ENCODE measurements around the gene ASF1B.
A peak's percentile ranks its signal among the peaks of the same experiment; 100 is the strongest.

- TF ChIP-seq CTCF (IDR thresholded peaks at IDR 0.05) = peak in 1 of 4 experiments; percentile 18
- no peak for TF ChIP-seq POLR2AphosphoS5 (IDR thresholded peaks at IDR 0.05)
Measured at GRCh38 chr19:14089662-14090508, 46.5 kb downstream of the ASF1B start.

All from prostate gland (tissue), 2 donors.